BLaER1 (cell line): ENCODE data around the gene KLHL2.

Source experiments
- H3K27ac ChIP-seq: shearing (Covaris generic); formaldehyde crosslinking; 2 replicates; pipeline ENCODE4 v1.8.1; 2022
- H3K27me3 ChIP-seq: shearing (Covaris generic); formaldehyde crosslinking; 2 replicates; pipeline ENCODE4 v1.8.1; 2022
- H3K36me3 ChIP-seq: shearing (Covaris generic); formaldehyde crosslinking; 2 replicates; pipeline ENCODE4 v1.8.1; 2022
- H3K4me1 ChIP-seq: shearing (Covaris generic); formaldehyde crosslinking; 2 replicates; pipeline ENCODE4 v1.8.1; 2022
- H3K4me2 ChIP-seq: shearing (Covaris generic); formaldehyde crosslinking; 2 replicates; pipeline ENCODE4 v1.8.1; 2022
- H3K4me3 ChIP-seq: shearing (Covaris generic); formaldehyde crosslinking; 2 replicates; pipeline ENCODE4 v1.8.1; 2022
- H3K9ac ChIP-seq: shearing (Covaris generic); formaldehyde crosslinking; 2 replicates; pipeline ENCODE4 v1.8.1; 2022
- H3K9me3 ChIP-seq: shearing (Covaris generic); formaldehyde crosslinking; 2 replicates; pipeline ENCODE4 v1.8.1; 2022
- H4K20me1 ChIP-seq: shearing (Covaris generic); formaldehyde crosslinking; 2 replicates; pipeline ENCODE4 v1.8.1; 2022
- Cebpa-rat ChIP-seq: shearing (Covaris generic); IDR thresholded peaks from 2 replicates; pipeline ENCODE4 v1.8.1; 2022

KLHL2 gene

GRCh38 chr4:165361810-165362209, 154.4 kb downstream of the KLHL2 start:
- Histone ChIP-seq H3K27me3 (no peaks in the 10 kb centered on the region), H3K9me3 (no peaks in the 10 kb centered on the region), H3K36me3 (no peaks in the 10 kb centered on the region), H3K4me1 (no peaks in the 10 kb centered on the region), H3K27ac (no peak overlapping the region), H3K4me3 (no peak overlapping the region), H3K9ac (no peak overlapping the region), H4K20me1 (no peaks in the 10 kb centered on the region), H3K4me2 (no peak overlapping the region)
- no peak for TF ChIP-seq Cebpa-rat

GRCh38 chr4:165364452-165365080, 157.2 kb downstream of the KLHL2 start:
- Histone ChIP-seq H4K20me1 (no peaks in the 10 kb centered on the region), H3K4me2 (no peak overlapping the region), H3K9me3 (no peaks in the 10 kb centered on the region), H3K9ac (no peak overlapping the region), H3K4me3 (no peak overlapping the region), H3K27ac (no peak overlapping the region), H3K36me3 (no peaks in the 10 kb centered on the region), H3K4me1 (no peaks in the 10 kb centered on the region), H3K27me3 (no peaks in the 10 kb centered on the region)
- no peak for TF ChIP-seq Cebpa-rat

DNA sequence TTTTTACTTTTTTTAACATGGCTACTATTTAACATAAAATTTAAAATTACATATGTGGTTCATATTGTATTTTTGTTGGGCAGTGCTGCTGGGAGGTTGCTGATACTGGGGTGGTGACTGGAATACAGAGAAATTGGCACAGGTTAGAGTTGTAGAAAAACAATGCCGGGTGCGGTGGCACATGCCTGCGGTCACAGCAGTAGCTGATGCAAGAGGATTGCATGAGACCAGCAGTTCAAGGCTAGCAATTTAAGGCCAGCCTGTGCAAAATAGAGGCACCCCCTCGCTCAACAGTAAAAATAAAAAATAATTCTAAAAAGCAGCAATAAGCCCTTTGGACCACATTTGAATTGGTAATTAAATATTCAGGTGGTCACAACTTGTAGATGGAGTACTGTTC, 159.7 kb downstream of the KLHL2 start:
- Histone ChIP-seq H3K4me1 (no peaks in the 10 kb centered on the region), H3K9ac (no peak overlapping the region), H3K4me3 (no peak overlapping the region), H3K27ac (no peak overlapping the region), H3K9me3 (no peaks in the 10 kb centered on the region), H3K27me3 (no peaks in the 10 kb centered on the region), H3K36me3 (no peaks in the 10 kb centered on the region), H3K4me2 (no peak overlapping the region), H4K20me1 (no peaks in the 10 kb centered on the region)
- TF ChIP-seq Cebpa-rat = no peak

GRCh38 chr4:165368114-165368513, 160.8 kb downstream of the KLHL2 start:
- Histone ChIP-seq H3K4me3 (no peak overlapping the region), H3K9ac (no peak overlapping the region), H3K4me2 (no peak overlapping the region)

GRCh38 chr4:165368567-165368966, 161.2 kb downstream of the KLHL2 start:
- Histone ChIP-seq H3K27me3 (no peaks in the 10 kb centered on the region), H3K4me2 (no peak overlapping the region), H3K36me3 (no peaks in the 10 kb centered on the region), H3K9ac (no peak overlapping the region), H3K9me3 (no peaks in the 10 kb centered on the region), H3K4me1 (no peaks in the 10 kb centered on the region), H3K27ac (no peak overlapping the region), H3K4me3 (no peak overlapping the region), H4K20me1 (no peaks in the 10 kb centered on the region)
- TF ChIP-seq Cebpa-rat = no peak

More at GRCh38 chr4:165368114-165368513, 160.8 kb downstream of the KLHL2 start:
- no peak overlapping the region for H3K27ac ChIP-seq
- no peaks in the 10 kb centered on the region for H4K20me1 ChIP-seq
- H3K27me3 ChIP-seq = no peaks in the 10 kb centered on the region
- no peaks in the 10 kb centered on the region for H3K9me3 ChIP-seq
- TF ChIP-seq Cebpa-rat = no peak
- H3K4me1 ChIP-seq = no peaks in the 10 kb centered on the region
- no peaks in the 10 kb centered on the region for H3K36me3 ChIP-seq

DNA sequence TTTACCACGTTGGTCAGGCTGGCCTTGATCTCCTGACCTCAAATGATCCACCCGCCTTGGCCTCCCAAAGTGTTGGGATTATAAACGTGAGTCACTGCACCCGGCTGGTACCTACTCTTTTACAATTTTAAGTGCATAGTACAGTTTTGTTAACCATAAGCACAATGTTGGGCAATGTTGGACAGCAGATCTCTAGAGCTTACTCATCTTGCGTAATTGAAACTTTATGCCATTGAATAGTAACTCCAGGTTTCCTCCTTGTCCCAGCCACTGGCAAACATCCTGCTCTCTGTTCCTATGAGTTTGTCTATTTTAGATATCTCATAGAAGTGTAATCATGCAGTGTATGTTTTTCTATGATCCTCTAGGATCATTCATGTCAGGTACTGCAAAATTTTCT, 162.2 kb downstream of the KLHL2 start:
- Histone ChIP-seq H3K27ac (no peak overlapping the region), H3K36me3 (no peaks in the 10 kb centered on the region), H3K4me1 (no peaks in the 10 kb centered on the region), H3K27me3 (no peaks in the 10 kb centered on the region), H4K20me1 (no peaks in the 10 kb centered on the region), H3K9me3 (no peaks in the 10 kb centered on the region), H3K9ac (no peak overlapping the region), H3K4me3 (no peak overlapping the region), H3K4me2 (no peak overlapping the region)
- TF ChIP-seq Cebpa-rat = no peak

DNA sequence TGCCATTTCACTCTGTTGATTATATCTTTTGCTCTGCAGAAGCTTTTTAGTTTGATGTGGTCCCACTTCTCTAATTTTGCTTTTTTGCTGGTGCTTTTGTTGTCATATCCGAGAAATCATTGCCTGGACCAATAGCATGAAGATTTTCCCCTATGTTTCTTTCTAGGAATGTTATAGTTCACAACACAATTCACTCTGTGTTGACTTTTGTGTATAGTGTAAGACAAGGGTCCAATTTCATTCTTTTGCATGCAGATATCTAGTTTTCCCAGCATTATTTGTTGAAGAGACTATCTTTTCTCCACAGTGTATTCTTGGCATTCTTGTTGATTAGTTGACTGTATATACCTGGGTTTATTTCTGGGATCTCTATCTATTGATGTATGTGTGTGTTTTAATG, 163.2 kb downstream of the KLHL2 start:
- H3K27ac ChIP-seq = no peak overlapping the region
- no peak for TF ChIP-seq Cebpa-rat
- no peak overlapping the region for H3K9ac ChIP-seq
- no peaks in the 10 kb centered on the region for H3K36me3 ChIP-seq
- no peaks in the 10 kb centered on the region for H3K9me3 ChIP-seq
- H3K4me3 ChIP-seq = no peak overlapping the region
- no peaks in the 10 kb centered on the region for H4K20me1 ChIP-seq
- no peak overlapping the region for H3K4me2 ChIP-seq
- peaks cover 4% of the 10 kb centered on the region; the same call in 1 of the 2 replicates for H3K4me1 ChIP-seq
- H3K27me3 ChIP-seq = no peaks in the 10 kb centered on the region
